Naive thymus-derived CD8-positive, alpha-beta T cell (primary cell): Measurements from ENCODE around the gene RBM10. TPM values are rescaled to one million over a fixed set of nuclear protein-coding genes. Genes with fewer than 3 reads are reported as not detected.
A peak's percentile ranks its signal among the peaks of the same experiment; 100 is the strongest.
"Not testable (repeated sequence)": the region's sequence is repeated elsewhere in the genome, so short reads cannot be mapped to it uniquely, and the experiment has no call there.

Experiments used
- ATAC-seq, 2 donors: fragments of 150-1000 bp; cut with Tn5 transposase in 1 of 2; sonication (Bioruptor Pico), chemical (Tn5 transposase) in 1 of 2; 1 replicate in 1 of 2; 2 replicates in 1 of 2; pipeline ENCODE4 v1.10.0; 2021; ENCODE audit warnings: mild to moderate bottlenecking in 2 of 2, moderate library complexity in 2 of 2
- POLR2A ChIA-PET: fragments of 350-600 bp; sonication (Branson Sonifier 250); formaldehyde crosslinking; loops from one replicate; lab custom pipeline; 2021; ENCODE audit warnings: antibody characterized with exemption; lab: Charles Lee
- DNase-seq, 10 donors: peaks; one replicate each; pipeline versions ENCODE4 v3.0.0 to v3.0.0-alpha.2; 2020 to 2022
- H3K27ac Mint-ChIP-seq, 10 donors: one replicate each; pipeline ENCODE4 v1.8.0; 2020 to 2022; ENCODE audit warnings: mild to moderate bottlenecking in 10 of 10, mixed read lengths in 10 of 10, moderate library complexity in 4 of 10, inconsistent platforms in 1 of 10
- H3K27me3 Mint-ChIP-seq, 5 donors: one replicate each; pipeline ENCODE4 v1.8.0; 2021 to 2022; ENCODE audit warnings: mixed read lengths in 5 of 5
- H3K36me3 Mint-ChIP-seq, 3 donors: one replicate each; pipeline ENCODE4 v1.8.0; 2020 to 2022; ENCODE audit warnings: mixed read lengths in 3 of 3, mild to moderate bottlenecking in 2 of 3, inconsistent platforms in 1 of 3
- H3K4me1 Mint-ChIP-seq, 4 donors: one replicate each; pipeline ENCODE4 v1.8.0; 2021 to 2022; ENCODE audit warnings: mixed read lengths in 4 of 4
- H3K4me3 Mint-ChIP-seq, 10 donors: one replicate each; pipeline ENCODE4 v1.8.0; 2020 to 2022; ENCODE audit warnings: mild to moderate bottlenecking in 10 of 10, mixed read lengths in 10 of 10, moderate library complexity in 6 of 10, inconsistent platforms in 1 of 10
- H3K9me3 Mint-ChIP-seq, 9 donors: one replicate each; pipeline ENCODE4 v1.8.0; 2020 to 2022; ENCODE audit warnings: mixed read lengths in 9 of 9, mild to moderate bottlenecking in 3 of 9, inconsistent platforms in 1 of 9, moderate library complexity in 1 of 9
- polyA plus RNA-seq, 3 donors: library from polyadenylated mRNA; unstranded; fragments of 300-500 nt; fragmentation: Illumina TruSeq; gene quantifications; one replicate each; pipeline ENCODE4 v1.2.3, GENCODE V29; 2021
- total RNA-seq, 8 experiments: library from RNA in 2 of 8; stranded (reverse) in 2 of 8; gene quantifications; one replicate each; pipeline ENCODE4 v1.2.3 and lab custom pipeline; 2021 to 2026

The RBM10 gene
- total and polyA plus RNA-seq, 5 experiments from 2014 or later: 17.6 to 55.0 (median 39.2) TPM

DNA sequence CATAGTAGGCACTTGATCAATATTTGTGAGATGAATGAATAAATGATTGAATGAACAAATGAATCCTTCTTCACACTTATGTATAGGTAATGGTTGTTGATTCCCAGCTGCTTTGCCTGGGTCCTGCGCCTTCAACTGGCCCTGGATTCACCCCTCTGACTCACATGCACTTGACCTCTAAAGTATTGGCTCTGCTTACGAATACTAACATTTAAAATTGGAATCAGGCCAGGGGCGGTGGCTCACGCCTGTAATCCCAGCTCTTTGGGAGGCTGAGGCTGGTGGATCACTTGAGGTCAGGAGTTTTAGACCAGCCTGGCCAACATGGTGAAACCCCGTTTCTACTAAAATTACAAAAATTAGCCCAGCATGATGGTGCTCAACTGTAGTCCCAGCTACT lies 9.4 kb upstream of the RBM10 start:
- H3K27ac Mint-ChIP-seq: peak overlapping the region in 1 of 10 donors; percentile 27
- POLR2A ChIA-PET: interaction anchor here (1.6 kb wide), 1 partner anchor 9 kb away, joined by 7 read pairs; the partner anchor contains the start of genes NDUFB11 and RBM10
- not testable (repeated sequence) for H3K4me3 Mint-ChIP-seq, H3K4me1 Mint-ChIP-seq, H3K9me3 Mint-ChIP-seq, H3K27me3 Mint-ChIP-seq, ATAC-seq, DNase-seq
- peaks cover 0 to 11% (median 0%) of the 10 kb centered on the region in 3 donors for H3K36me3 Mint-ChIP-seq

- Mint-ChIP-seq H3K27me3 (no peaks in the 10 kb centered on the region), H3K9me3 (no peaks in the 10 kb centered on the region), H3K36me3 (peaks cover 0 to 28% (median 4%) of the 10 kb centered on the region in 3 donors), H3K4me1 (peaks cover 7 to 14% (median 8%) of the 10 kb centered on the region in 4 donors), H3K4me3 (no peak overlapping the region), H3K27ac (peak overlapping the region in 2 of 10 donors; percentile 33 to 44)
- POLR2A ChIA-PET: no interaction called here
- ATAC-seq (no peak), DNase-seq (no peak)
Measured at GRCh38 chrX:47138171-47138570, 6.8 kb upstream of the RBM10 start.

- Mint-ChIP-seq H3K27ac (peak overlapping the region; percentile 94 to 98 (median 98)), H3K4me1 (peaks cover 19 to 39% (median 34%) of the 10 kb centered on the region in 4 donors), H3K4me3 (peak overlapping the region; percentile 93 to 99 (median 96)), H3K36me3 (peaks cover 7 to 27% (median 15%) of the 10 kb centered on the region in 3 donors), H3K9me3 (peaks cover 0 to 8% (median 0%) of the 10 kb centered on the region in 9 donors), H3K27me3 (no peaks in the 10 kb centered on the region)
- ATAC-seq: peak; percentile 2 to 8
- POLR2A ChIA-PET: interaction anchor here (0.6 to 2.7 kb wide), 10 partner anchors 9 to 1591 kb away, joined by 3 to 24 read pairs (median 8); partner anchors contain the start of gene USP11
- DNase-seq: peak in 2 of 10 donors; percentile 5 to 30
Measured at GRCh38 chrX:47143894-47144625, 961 bp upstream of the RBM10 start.

DNA sequence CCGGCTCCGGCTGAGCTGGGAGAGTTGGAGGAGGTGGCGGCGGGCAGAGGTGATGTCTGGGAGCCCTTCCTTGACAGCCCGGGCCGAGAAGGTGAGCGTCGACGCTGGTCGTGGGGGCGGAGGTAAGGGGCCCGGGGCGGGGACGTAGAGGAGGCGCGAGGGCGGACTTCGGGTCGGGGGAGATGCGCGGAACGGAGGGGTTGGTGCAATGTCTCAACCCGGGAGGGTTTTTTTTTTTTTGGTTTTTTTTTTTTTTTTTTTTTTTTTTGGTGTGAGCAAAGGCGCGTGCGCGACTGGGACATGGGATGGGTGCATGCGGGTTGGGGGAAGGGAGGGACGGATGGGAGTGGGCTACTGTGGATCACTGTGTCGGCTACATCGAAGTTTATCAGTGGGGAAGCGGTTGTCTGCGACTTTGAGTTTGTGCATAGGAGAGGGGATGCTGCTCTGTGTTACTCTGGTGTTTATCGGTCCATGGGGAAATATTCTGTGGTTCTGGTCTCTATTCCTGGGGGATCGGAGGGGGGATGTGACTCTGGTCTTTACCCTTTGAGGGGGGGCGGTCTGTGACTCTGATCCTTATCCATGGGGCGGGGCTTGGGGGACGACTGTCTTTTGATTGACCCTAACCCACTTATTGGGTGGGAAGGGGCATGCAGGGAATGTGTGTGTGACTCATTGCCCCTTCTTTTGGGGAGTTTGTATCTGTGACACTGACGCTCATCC lies 537 bp downstream of the RBM10 start:
- peak in 2 of 10 donors; percentile 23 to 25 for DNase-seq
- ATAC-seq: peak; percentile 22 to 33
- POLR2A ChIA-PET: interaction anchor here (0.6 to 2.7 kb wide), 12 partner anchors 9 to 415 kb away, joined by 3 to 24 read pairs (median 6); partner anchors contain the start of gene USP11
- Mint-ChIP-seq H3K27me3 (no peaks in the 10 kb centered on the region), H3K9me3 (peaks cover 0 to 8% (median 0%) of the 10 kb centered on the region in 9 donors), H3K4me3 (peak overlapping the region; percentile 93 to 99 (median 96)), H3K27ac (peak overlapping the region; percentile 94 to 98 (median 98)), H3K36me3 (peaks cover 7 to 36% (median 19%) of the 10 kb centered on the region in 3 donors), H3K4me1 (peaks cover 16 to 37% (median 35%) of the 10 kb centered on the region in 4 donors)

- ATAC-seq (no peak), DNase-seq (no peak)
- H3K4me3 Mint-ChIP-seq: peak overlapping the region; percentile 93 to 99 (median 96)
- H3K36me3 Mint-ChIP-seq: peaks cover 7 to 36% (median 17%) of the 10 kb centered on the region in 3 donors
- H3K9me3 Mint-ChIP-seq: peaks cover 0 to 9% (median 0%) of the 10 kb centered on the region in 9 donors
- H3K4me1 Mint-ChIP-seq: peaks cover 13 to 36% (median 35%) of the 10 kb centered on the region in 4 donors
- H3K27me3 Mint-ChIP-seq: no peaks in the 10 kb centered on the region
- peak overlapping the region; percentile 94 to 98 (median 98) for H3K27ac Mint-ChIP-seq
- POLR2A ChIA-PET: no interaction called here
Measured at GRCh38 chrX:47146121-47146935, 1.3 kb downstream of the RBM10 start.

DNA sequence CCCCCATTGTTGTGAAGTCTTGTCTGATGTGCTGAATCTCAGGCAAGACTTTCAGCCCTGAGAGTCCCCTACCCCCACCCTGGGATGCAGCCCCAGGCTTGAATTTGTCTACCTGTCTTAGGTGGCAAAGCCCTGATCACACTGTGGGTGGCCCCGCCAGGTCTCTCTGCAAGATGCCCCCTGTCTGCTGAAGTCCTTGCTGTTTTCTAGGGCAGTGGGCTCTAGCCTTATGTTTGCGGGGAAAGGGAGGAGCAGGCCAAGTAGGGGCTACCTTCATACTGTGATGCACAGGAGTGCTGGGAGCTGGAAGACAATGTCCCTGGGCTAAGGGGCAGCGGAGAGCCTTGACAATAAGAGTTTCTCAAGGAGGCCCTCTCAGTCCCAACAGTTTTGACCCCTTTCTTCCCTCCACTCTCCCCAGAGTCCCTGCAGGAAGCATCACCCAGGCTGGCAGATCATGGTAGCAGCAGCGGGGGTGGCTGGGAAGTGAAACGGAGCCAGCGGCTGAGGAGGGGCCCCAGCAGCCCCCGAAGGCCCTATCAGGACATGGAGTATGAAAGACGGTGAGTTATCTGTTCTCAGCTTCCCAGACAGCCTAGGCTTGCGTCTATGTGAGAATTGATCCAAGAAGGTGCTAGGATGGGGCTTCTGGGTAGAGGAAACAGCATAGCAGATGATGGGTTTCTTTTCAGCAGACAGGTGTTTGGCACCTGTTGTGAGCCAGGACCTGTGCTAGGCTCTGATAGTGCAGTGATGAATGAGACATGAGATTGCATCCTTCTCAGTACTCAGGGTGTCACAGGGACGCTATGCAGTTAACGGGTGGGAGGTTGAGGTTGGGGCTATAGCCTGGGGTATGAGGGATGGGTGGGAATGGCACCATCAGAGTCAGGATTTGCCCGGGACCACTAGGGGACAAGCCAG lies 2.2 kb downstream of the RBM10 start:
- no peak for DNase-seq
- Mint-ChIP-seq H3K27ac (peak overlapping the region in 7 of 10 donors; percentile 10 to 71 (median 41)), H3K9me3 (peaks cover 0 to 9% (median 0%) of the 10 kb centered on the region in 9 donors), H3K36me3 (peaks cover 7 to 38% (median 14%) of the 10 kb centered on the region in 3 donors), H3K4me3 (peak overlapping the region in 8 of 10 donors; percentile 12 to 71 (median 33)), H3K27me3 (no peaks in the 10 kb centered on the region), H3K4me1 (peaks cover 13 to 40% (median 35%) of the 10 kb centered on the region in 4 donors)
- no peak for ATAC-seq
- POLR2A ChIA-PET: interaction anchor here (0.6 kb wide), 1 partner anchor 8 kb away, joined by 3 read pairs; no protein-coding TSS in a partner anchor

DNA sequence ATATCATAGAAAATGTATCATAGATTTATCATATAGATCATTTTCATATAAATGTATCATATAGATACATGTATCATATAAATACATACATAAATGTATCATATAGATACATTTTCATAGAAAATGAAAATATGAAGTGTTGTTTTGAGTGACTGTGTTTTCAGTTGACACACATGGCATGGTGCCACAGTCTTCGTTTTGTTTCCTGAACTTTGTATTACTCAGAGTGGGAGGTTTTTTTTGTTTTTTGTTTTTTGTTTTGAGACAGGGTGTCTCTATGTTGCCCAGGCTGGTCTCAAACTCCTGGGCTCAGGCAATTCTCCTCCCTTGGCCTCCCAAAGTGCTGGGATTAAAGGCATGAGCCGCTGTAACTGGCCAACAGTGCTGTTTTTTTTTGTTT lies 3.9 kb downstream of the RBM10 start:
- H3K27ac Mint-ChIP-seq: no peak overlapping the region
- ATAC-seq (no peak), DNase-seq (no peak)
- POLR2A ChIA-PET: no interaction called here
- no peaks in the 10 kb centered on the region for H3K27me3 Mint-ChIP-seq
- peaks cover 0 to 9% (median 0%) of the 10 kb centered on the region in 9 donors for H3K9me3 Mint-ChIP-seq
- H3K4me1 Mint-ChIP-seq: peaks cover 8 to 34% (median 24%) of the 10 kb centered on the region in 4 donors
- H3K36me3 Mint-ChIP-seq: peaks cover 7 to 44% (median 14%) of the 10 kb centered on the region in 3 donors
- no peak overlapping the region for H3K4me3 Mint-ChIP-seq

DNA sequence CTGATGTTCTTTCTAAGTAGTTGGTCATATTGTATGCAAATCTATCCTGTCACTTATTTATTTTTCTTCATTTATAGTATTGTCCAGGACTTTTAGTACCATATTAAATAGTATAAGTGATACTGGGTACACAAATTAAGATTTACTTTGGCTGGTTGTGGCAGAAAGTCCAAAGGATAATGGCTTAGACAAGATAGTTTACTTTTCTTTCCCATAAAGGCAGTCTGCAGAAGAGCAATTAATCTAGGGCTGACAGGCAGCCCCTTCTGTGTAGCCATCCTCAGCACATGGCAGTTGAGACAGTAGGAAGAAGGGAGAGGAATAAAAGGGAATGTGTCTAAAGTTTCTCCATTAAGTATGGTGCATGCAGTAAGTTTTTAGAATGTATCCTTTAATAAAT lies 6.4 kb downstream of the RBM10 start:
- ATAC-seq (no peak), DNase-seq (no peak)
- H3K27ac Mint-ChIP-seq: no peak overlapping the region
- POLR2A ChIA-PET: no interaction called here
- peaks cover 2 to 27% (median 12%) of the 10 kb centered on the region in 4 donors for H3K4me1 Mint-ChIP-seq
- peaks cover 0 to 9% (median 0%) of the 10 kb centered on the region in 9 donors for H3K9me3 Mint-ChIP-seq
- no peak overlapping the region for H3K4me3 Mint-ChIP-seq
- peaks cover 7 to 62% (median 14%) of the 10 kb centered on the region in 3 donors for H3K36me3 Mint-ChIP-seq
- no peaks in the 10 kb centered on the region for H3K27me3 Mint-ChIP-seq

- no peak for ATAC-seq
- POLR2A ChIA-PET: interaction anchor here (0.6 kb wide), 1 partner anchor 12 kb away, joined by 3 read pairs; the partner anchor contains the start of genes NDUFB11 and RBM10
- H3K36me3 Mint-ChIP-seq: peaks cover 0 to 62% (median 3%) of the 10 kb centered on the region in 3 donors
Measured at GRCh38 chrX:47156611-47157520, 11.8 kb downstream of the RBM10 start.

DNA sequence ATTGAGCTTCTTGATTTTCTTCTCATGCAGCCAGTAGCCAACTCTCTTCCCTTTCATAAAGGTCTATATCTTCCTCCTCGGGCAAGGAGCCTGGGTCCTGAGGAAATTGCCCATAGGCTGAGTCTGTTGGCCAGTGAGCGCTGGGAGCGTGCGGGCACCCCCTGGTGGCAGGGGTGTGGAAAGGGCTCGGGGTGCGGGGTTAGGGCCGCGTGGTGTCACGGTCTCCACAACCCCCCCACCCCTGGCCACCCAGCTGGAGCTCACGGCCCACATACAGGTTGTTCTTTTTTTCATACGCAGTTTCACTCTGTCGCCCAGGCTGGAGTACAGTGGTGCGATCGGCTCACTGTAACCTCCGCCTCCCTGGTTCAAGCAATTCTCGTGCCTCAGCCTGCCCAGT lies 13.1 kb downstream of the RBM10 start:
- POLR2A ChIA-PET: no interaction called here
- H3K27ac Mint-ChIP-seq: peak overlapping the region in 1 of 10 donors; percentile 40
- H3K4me1 Mint-ChIP-seq: peaks cover 0 to 13% (median 8%) of the 10 kb centered on the region in 4 donors
- no peaks in the 10 kb centered on the region for H3K9me3 Mint-ChIP-seq
- DNase-seq (no peak), ATAC-seq (no peak)
- no peaks in the 10 kb centered on the region for H3K27me3 Mint-ChIP-seq
- peaks cover 0 to 61% (median 3%) of the 10 kb centered on the region in 3 donors for H3K36me3 Mint-ChIP-seq
- no peak overlapping the region for H3K4me3 Mint-ChIP-seq

More at GRCh38 chrX:47156611-47157520, 11.8 kb downstream of the RBM10 start:
- no peaks in the 10 kb centered on the region for H3K27me3 Mint-ChIP-seq
- no peak overlapping the region for H3K4me3 Mint-ChIP-seq
- no peak overlapping the region for H3K27ac Mint-ChIP-seq
- DNase-seq: no peak
- peaks cover 0 to 11% (median 7%) of the 10 kb centered on the region in 4 donors for H3K4me1 Mint-ChIP-seq
- no peaks in the 10 kb centered on the region for H3K9me3 Mint-ChIP-seq
